ENCODE results near the gene PEPD.

PEPD gene

DNA sequence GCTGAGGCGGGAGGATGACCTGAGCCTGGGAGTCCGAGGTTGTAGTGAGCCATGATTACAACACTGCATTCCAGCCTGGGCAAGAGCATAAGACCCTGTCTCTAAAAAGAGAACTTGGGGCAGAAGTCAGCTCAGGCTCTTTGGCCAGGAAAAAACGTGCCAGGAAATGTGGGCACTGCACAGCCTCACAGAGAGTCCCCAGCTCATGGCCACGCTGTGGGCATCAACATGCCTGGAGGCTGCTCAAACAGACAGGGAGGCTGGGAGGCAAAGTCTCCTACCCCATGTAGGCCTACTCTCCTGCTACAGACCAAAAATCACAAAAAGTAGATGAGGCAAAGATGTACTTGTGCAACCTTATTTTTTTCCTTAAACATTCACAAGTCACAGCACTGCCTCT is 49.4 kb downstream of the PEPD start:
- no peak for DNase-seq

DNA sequence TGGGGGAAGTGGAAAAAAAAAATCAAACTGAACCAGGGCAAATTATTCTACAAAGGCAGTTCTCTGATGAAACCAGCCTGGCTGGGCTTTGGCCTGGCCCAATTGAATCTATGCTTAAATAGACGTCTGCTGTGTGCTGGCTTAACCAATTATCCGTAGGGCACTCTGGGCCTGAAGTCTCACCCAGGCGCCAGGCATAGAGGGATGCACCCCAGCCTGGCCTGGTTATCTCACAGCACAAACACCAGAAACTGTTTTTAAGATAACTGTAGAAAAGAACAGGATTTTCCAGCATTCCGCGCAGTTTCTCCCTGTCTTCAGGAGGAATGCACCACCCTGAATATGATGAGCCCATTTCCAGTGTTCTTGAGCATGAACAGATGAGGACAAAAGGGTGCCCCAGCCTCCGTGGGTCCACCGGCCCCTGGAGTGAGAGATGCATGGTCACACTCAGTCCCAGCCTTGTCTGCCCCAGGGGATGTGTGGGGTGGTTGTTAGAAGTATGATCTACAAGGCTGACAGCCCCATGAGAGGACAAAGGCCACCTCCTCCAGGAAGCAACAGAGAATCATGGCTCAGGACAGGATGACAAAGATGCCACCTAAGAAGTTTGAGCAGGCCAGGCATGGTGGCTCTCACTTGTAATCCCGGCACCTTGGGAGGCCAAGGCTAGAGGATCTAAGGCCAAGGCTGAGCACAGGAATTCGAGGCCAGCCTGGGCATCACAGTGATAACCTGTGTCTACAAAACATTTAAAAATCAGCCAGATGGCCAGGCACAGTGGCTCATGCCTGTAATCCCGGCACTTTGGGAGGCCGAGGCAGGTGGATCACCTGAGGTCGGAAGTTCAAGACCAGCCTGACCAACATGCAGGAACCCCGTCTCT is 50.2 kb downstream of the PEPD start:
- DNase-seq = no peak

DNA sequence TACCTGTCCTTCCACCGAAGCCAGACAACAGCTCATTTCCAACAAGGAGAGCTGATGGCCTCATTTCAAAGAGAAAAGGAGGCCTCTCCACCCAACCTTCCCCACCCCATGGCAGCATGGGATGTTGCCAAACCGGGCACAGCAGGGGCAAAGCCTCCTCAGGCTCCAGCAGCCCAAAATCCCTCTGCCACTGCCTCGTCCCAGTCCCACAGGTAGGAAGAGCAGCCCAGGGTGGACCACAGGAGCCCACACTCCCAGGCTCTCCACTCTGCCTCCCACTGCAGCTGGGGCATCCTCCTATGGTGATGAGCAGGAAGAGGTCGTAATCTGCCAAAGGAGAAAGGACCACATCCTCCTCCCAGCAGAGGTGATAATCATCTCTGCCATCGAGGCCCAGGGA is 50.9 kb downstream of the PEPD start:
- DNase-seq = no peak

DNA sequence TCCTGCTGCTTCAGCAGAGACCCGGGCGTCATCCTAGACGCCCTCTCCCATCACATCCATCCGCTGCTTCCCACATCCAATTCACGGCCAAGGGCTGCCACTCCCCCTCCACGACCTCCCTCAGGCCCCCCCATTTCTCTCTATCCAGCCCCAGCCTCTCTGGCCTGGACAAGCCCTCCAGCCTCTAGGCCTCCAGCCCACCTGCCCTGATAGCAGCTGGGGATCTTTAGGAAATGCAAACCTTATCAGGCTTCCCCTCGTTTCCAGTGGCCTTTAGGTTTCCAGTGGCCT is 51.6 kb downstream of the PEPD start:
- no peak for DNase-seq

DNA sequence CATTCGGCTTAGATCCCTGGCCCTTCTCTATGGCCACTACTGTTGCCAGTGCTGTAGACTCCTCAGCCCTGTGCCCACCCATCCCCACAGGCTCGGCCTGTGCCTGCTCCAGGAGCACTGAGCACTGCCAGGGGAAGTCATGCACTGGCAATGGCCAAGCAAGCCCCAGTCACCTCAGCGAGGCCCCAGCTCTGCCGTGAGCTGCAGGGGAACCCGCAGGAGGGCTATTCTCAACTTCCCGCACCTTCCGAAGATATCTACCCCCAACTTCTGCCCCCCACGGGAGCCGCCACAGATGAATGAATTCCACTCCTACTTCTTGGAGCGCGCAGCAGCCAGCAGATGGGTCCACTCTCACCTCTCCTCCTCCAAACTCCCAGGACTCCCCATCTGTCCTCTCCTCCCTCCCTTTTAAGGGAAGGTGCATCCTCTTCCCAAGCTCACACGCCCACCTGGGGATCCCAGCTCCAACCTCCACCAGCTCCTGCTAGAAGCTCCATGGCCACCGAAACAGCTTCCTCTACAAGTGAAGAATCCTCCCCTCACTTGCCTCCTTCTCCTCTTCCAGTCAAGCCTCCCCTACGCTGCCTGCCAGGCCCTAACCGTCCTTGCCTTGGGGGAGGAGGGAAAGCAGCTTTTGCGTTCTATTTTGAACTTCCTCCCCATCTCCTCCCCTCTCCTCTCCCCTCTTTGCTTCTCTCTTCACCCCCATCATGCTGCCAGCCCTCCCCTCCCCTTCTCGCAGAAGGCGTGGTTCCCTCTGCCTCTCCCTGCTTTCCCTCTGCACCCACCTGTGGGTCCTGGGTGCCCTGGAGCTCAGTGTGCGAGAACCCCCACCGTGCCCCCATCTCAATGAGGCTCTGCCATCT is 52.2 kb downstream of the PEPD start:
- no peak for DNase-seq

DNA sequence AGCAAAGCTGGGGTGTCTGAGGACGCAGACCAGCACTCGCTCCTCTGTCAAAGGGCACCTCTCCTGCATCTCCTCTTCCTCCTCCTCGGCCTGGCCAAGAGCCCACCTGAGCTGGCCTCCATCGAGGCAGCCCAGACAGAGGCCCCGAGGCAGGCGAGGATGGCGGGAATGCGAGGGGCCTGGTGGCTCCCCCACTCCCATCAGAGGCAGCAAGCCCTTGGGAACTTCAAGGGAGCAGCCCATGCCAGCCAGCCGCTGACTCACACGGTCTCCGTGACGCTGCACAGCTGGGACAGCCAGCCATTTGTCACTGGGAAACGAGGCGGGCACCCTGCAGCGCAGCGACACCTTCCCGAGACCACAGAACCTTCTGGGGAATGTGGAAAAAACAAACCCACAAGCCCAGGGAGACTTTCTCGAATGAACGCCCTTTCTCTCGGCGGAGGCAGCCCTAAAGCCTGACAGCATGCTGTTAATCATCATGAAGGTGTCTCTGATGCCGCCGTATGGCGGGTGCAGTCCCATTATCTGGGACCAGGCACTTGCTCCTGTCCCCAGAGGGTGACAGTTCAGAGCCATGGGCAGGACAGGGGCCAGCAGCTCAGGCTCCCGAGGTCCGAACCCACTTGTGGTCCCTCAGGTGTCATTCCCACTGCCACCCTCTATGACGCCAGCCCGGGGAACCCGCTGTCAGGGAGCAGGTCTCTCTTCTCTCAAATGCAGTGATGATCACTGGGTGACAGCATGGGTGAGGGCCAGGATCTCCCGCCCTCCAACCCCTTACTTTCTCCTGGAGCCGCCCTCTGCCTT is 53.0 kb downstream of the PEPD start:
- no peak for DNase-seq

DNA sequence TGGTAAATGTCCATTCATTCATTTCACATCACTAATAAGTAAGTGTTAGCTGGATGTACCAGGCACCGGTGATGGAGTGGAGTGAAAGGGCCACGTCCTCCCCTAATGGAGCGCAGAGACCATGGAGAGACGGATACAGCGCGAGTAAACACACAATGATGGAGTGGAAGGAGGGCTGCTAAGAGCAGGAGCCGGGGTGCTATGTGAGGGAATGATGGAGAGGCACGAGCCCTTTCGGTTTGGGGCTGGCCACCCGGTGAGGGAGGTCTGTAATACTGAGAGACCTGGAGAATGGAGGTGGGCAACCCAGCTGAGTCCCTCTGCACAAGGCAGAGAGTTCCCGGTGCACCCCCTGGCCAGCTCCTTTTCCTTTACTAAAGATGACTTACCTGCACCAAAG is 53.7 kb downstream of the PEPD start:
- DNase-seq = no peak

DNA sequence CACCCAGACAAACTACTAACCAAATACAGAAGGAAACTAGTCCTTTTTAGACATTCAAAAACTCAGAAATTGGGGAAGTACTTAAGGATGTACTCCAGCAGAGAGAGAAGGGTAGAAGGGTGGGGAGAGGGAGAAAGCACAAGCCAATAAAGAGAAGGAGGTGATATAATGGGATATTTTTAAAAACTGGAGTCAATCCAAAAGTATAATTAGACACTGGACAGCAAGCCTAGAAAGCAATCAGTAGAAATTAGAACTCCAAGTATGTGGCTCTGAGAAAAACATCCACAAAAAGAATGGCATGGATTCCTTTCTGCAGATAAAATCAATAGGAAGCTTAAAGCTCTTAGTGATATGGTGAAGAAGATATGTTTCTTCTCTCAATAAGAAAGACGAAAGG is 55.8 kb downstream of the PEPD start:
- DNase-seq = no peak

DNA sequence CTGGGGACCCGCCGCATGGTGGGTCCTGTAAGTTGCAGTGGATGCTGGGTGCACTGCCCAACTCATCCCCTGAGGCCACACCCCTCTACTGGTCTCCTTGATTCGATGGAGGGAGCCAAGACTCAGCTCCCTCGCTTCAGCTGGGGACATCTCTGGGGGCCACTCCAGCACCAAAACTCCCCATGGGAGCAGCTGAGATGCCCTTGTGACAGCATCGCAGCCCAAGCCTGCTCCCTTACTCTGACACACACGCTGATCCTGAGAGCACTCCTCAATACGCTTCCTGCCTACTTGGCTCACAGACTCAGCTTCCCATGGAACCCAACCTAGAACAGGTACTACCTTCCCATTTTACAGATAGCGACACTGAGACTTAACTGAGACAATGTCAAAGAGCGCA is 56.2 kb downstream of the PEPD start:
- no peak for DNase-seq

DNA sequence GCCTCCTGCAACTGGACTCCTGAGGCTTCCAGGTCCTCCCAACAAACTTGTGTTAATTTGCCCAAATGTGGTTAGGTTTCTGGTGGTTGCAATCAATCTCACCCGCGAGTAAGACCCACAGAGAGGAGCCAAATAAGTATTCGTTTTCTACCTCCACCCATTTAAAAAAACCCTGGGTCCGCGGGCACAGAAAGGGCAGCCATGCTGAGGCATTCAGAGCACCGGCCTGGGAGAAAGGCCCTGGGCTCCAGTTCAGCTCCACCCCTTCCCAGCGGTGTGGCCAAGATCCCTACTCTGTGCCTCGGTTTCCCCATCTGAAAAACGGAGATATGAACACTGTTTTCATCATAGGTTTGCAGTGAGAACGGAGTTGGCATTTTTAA is 56.9 kb downstream of the PEPD start:
- no peak for DNase-seq

DNA sequence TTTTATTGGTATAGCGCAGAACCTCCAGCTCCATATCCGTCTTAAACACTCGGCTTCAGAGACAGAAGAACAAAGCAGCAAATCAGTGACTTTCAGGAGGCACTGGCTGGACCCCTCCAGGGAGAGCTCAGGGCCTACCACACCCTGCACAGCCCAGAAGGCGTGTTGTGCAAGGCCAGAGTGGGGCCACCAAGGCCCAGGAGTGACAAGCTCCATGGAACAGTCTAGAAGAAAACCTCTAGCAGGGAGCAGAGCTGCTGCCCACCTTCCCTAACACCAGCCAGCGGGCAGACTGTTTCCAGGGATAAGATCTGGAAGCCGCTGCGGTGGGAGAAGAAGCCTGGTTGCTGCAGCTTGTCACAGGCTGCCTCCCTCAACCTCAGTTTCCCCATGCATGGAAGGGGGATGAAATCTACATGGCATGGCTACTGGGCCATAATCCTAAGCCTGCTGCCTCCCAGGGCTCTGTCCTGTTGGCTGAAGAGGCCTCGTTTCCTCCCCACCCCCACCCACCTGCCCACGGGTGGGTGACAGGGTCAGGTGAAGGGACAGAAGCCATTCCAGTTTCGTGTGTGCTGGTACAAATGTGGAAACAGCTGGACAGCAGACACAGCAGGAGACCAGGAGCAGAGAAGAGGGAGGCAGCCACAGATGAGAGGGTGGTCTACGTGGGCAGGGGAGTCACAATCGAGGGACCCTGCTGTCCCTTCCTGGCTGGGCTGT is 57.4 kb downstream of the PEPD start:
- DNase-seq = no peak

DNA sequence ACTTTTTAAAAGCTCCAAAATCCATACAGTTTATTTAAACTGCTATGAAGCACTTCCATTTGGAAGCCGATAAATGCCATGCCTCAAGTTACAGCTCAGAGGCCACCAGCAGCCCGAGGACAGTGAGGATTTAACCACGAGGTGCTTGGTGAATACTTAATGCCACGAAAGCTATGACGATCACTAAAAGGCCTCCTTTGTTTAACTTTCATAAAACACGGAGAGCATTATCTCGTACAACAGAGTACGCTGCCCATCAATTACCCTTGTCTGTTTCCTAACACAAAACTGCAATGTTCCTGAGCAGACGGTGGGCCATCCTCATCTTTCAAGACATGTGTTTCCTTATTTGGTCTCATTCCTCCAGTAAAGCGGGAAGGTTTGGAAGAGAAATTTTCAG is 58.4 kb downstream of the PEPD start:
- DNase-seq = no peak

DNA sequence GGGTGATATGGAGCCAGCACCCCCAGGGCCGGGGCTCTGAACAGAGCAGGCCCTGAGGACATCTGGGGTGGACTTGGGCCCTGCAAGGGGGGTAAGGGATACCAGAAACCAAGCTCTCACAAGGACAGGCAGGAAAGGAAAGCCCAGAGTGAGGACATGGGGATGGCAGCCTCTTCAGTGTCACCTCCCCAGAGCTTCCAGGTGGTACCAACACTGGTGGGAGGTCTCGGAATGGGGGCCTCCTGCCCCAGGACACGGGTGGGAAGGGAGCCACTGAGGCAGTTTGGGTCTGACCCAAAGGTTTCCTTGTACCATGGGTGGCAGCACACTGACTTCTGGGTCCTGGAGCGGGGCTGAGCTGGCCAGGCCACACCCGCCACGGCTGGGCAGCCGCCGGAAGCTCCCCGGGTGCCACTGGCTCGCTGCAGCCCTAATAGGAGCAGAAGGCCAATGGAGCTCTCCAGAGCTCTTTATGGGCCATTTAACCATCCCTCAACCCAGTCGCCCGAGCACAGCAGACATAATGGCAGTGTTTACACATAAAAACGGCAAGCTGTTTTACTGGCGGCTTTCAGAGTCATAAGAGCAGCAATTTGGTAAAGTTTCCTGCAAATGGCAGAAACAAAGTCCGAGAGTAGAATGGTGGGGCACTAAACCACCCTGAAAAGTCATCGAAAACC is 59.3 kb downstream of the PEPD start:
- no peak for DNase-seq

DNA sequence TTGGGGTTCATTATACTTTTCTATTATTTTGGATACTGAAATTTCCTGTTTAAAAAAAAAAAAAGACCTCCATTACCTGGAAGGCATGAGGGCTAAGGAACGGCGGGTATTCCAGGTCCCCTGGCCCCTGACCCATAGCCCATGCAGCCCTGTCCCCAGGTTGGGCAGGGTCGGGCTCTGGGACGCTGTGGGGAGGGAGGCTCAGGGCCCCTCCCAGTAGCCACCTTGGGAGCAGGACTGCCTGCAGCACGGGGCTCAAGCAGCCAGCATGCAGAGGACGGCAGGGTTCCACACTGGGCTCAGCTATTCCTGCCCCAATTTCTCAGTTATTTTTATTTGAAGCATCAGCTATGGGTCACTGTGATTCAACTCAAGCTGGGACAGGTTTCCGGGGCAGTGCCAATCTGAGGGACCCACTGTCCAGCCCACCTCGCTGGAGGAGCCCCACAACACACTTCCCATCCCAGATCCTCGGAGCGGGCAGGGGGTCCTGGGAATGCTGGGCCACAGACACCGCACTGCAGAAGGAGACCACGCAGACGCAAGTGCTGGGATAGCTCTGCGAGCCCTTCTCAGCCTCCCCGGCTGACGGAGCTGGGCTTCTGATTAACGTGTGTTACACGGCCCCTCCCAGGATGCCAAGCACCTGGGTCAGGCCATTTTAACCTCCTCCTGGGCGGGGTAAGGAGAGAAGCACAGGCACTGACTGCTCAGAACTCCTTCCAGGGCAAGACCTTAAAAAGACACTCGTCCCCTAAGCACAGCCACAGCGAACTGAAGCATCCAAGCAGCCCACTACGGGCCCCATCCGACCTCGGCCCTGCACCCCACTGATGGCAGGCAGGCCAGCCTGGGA is 60.1 kb downstream of the PEPD start:
- DNase-seq = no peak

DNA sequence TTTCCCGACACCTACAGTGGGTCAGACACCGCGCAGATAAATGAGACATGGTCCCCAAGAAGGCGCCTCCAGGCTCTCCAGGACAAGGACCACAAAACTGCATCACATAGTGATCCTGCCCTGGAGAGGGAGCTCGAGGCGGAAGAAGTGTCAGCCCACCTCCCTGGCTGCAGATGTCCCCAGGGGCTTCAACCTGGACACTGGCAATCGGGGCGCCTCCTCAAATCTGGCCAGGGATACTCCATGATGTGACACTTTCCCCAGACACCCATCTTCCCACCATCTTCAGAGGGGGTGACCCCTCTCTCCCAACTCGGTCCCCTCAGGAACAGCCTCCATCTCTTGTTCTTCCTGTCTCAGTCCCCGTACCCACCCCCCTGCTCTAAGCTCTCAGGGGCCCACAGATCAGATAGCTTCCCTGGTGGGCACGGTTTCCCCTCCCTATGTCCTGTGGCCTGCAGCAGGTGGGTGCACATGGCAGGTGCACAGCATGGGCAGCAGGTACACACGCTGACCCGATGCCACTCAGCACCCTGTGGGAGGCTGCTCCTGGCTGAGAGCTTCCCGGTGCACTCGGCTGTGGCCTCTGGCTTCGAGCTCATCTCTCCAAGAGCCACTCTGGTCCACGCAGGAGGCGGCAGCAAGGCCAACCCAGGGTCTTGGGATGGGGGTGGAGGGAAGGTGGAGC is 61.2 kb downstream of the PEPD start:
- no peak for DNase-seq

DNA sequence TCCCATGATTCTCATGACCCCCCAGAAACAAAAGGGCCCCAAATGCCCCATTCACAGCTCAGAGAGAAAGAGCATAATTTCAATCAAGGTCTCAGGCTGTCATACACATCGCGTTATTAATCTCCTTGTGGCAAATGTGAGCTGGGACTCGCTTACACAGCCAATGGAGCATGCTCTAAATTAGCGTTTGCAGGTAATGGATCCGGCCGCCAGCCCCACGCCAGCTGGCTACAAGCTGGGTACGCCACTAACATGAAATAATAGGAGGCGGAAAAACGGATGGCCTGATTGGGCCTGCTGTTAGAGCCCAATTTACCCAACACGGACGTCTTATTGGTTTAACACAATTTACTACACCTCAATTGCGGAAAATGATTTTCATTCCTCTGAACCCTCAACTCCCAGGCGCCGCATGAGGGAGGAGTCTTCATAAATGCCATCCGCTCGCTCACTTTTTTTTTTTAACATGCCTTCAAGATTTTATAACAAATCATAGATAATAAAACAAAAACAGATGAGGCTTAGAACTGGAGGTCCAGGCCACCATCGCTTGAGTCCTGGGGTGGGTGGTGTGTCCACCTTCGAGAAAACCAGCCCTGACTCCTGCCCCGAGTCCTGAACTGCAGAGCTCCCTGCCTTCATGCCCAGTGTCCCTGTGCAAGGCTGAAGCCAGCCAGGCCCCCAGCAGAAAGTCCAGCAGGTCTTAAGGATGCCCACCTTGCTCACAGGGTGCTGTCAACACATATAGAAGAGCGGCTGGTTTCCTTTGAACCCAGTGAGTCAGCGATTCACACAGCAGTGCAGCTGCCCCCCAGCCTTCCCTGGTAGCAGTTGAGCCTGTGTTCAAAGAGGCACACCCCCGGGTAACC is 62.1 kb downstream of the PEPD start:
- DNase-seq = no peak

DNA sequence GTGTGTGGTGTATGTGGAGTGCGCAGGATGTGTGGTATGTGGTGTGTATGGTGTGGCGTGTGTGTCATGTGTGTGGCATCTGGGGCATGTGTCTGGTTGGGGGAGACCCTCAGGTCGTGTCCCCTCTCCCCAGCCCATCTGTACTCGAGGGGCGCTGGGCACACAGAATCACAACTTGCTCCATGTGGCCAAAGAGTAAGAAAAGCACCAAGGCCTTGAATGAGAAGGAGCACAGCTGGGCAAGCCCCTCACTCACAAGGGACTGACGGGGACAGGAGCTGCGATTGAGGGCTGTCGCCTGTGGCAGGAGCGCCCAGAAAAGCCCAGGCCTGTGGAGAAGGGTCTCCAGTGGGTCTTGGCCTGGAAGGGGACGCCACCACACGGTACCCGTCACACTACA is 62.8 kb downstream of the PEPD start:
- no peak for DNase-seq

DNA sequence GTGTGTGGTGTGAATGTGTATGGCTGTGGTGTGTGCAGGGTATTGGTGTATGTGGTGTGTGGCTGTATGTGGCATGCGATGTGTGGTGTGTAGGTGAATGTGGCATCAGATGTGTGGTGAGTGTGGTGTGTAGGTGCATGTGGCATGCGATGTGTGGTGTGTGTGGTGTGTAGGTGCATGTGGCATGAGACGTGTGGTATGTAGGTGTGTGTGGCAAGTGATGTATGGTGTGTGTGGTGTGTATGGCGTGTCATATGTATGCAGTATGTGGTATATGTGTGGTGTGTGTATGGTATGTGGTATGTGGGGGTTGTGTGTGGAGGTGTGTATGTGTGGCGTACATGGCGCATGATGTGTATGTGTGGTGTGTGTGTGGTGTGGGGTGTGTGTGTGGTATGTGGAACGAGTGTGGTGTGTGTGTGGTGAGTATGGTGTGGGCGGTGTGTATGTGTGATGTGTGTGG is 63.4 kb downstream of the PEPD start:
- no peak for DNase-seq

DNA sequence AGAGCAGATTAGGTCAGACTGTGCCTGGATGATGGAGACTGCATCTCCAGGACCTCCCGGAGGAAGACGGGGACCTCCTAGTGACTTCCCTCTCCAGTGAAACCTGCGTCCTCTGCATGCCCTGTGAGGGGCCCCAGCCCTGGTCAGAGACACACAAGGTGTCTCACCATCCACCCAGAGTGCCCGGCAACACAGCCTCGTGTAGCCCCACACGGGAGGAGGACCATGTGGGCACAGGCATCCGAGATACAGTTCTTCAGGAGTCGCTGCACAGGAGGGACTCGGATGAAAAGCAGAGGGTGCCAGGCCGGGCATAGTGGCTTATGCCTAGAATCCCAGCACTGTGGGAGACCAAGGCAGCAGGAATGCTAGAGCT is 64.8 kb downstream of the PEPD start:
- no peak for DNase-seq
